ENCODE results near the gene MEGF8.

MEGF8 gene

GRCh38 chr19:42344336-42344893, 19.0 kb downstream of the MEGF8 start:
- Histone ChIP-seq H3K36me3 (ENCODE audit: control insufficient read depth, insufficient read depth, low read length) (peaks cover 1% of the 10 kb centered on the region; the same call in 1 of the 2 replicates), H3K27me3 (ENCODE audit: control insufficient read depth, insufficient read depth, low read length) (no peaks in the 10 kb centered on the region), H3K9me3 (ENCODE audit: control insufficient read depth, insufficient read depth, low read length) (no peaks in the 10 kb centered on the region), H3K4me1 (ENCODE audit: control insufficient read depth, insufficient read depth, low read length) (no peaks in the 10 kb centered on the region; the same call in 1 of the 2 replicates), H3K4me3 (ENCODE audit: low read length) (no peak overlapping the region), H3K27ac (ENCODE audit: low read length) (no peak overlapping the region)
- DNase-seq (ENCODE audit: low read depth, low spot score), result no peak
- no CpG with 5 or more reads among the region's 18 CpGs for WGBS (ENCODE audit: insufficient coverage, insufficient read length)

- Histone ChIP-seq H3K27me3 (ENCODE audit: control insufficient read depth, insufficient read depth, low read length) (no peaks in the 10 kb centered on the region), H3K4me1 (ENCODE audit: control insufficient read depth, insufficient read depth, low read length) (no peaks in the 10 kb centered on the region; the same call in 1 of the 2 replicates), H3K9me3 (ENCODE audit: control insufficient read depth, insufficient read depth, low read length) (no peaks in the 10 kb centered on the region), H3K27ac (ENCODE audit: low read length) (no peak overlapping the region), H3K36me3 (ENCODE audit: control insufficient read depth, insufficient read depth, low read length) (peaks cover 3% of the 10 kb centered on the region; the same call in 1 of the 2 replicates), H3K4me3 (ENCODE audit: low read length) (no peak overlapping the region)
- no CpG with 5 or more reads among the region's 6 CpGs for WGBS (ENCODE audit: insufficient coverage, insufficient read length)
- DNase-seq (ENCODE audit: low read depth, low spot score), result no peak
These were observed 19.9 kb downstream of the MEGF8 start for GRCh38 chr19:42345191-42345812.

DNA sequence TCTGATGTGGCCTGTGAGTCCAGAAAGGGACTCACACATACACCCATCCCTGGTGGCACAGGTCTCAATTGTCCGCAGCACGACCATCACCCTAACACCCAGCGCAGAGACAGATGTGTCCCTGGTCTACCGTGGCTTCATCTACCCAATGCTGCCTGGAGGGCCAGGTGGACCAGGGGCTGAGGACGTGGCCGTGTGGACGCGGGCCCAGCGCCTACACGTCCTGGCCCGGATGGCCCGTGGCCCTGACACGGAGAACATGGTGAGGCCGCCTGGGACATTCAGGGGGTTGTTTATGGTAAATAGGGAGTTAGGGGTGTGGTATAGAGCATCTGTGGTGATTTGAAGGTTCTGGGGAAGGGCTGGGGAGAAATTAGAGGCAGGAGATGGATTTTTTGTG, 22.8 kb downstream of the MEGF8 start:
- Histone ChIP-seq H3K27me3 (ENCODE audit: control insufficient read depth, insufficient read depth, low read length) (no peaks in the 10 kb centered on the region), H3K36me3 (ENCODE audit: control insufficient read depth, insufficient read depth, low read length) (peaks cover 3% of the 10 kb centered on the region; the same call in 1 of the 2 replicates)

GRCh38 chr19:42349378-42350107, 24.1 kb downstream of the MEGF8 start:
- Histone ChIP-seq H3K27ac (ENCODE audit: low read length) (no peak overlapping the region), H3K9me3 (ENCODE audit: control insufficient read depth, insufficient read depth, low read length) (no peaks in the 10 kb centered on the region), H3K4me3 (ENCODE audit: low read length) (no peak overlapping the region), H3K4me1 (ENCODE audit: control insufficient read depth, insufficient read depth, low read length) (no peaks in the 10 kb centered on the region; the same call in 1 of the 2 replicates), H3K36me3 (ENCODE audit: control insufficient read depth, insufficient read depth, low read length) (peaks cover 6% of the 10 kb centered on the region; the same call in 1 of the 2 replicates), H3K27me3 (ENCODE audit: control insufficient read depth, insufficient read depth, low read length) (no peaks in the 10 kb centered on the region)
- WGBS (ENCODE audit: insufficient coverage, insufficient read length), result no CpG with 5 or more reads among the region's 14 CpGs
- DNase-seq (ENCODE audit: low read depth, low spot score), result no peak

More for the DNA sequence above, 22.8 kb downstream of the MEGF8 start:
- H3K4me1 ChIP-seq (ENCODE audit: control insufficient read depth, insufficient read depth, low read length), result no peaks in the 10 kb centered on the region; the same call in 1 of the 2 replicates
- WGBS (ENCODE audit: insufficient coverage, insufficient read length), result no CpG with 5 or more reads among the region's 14 CpGs
- no peak overlapping the region for H3K4me3 ChIP-seq (ENCODE audit: low read length)
- no peaks in the 10 kb centered on the region for H3K9me3 ChIP-seq (ENCODE audit: control insufficient read depth, insufficient read depth, low read length)
- DNase-seq (ENCODE audit: low read depth, low spot score), result no peak
- no peak overlapping the region for H3K27ac ChIP-seq (ENCODE audit: low read length)

DNA sequence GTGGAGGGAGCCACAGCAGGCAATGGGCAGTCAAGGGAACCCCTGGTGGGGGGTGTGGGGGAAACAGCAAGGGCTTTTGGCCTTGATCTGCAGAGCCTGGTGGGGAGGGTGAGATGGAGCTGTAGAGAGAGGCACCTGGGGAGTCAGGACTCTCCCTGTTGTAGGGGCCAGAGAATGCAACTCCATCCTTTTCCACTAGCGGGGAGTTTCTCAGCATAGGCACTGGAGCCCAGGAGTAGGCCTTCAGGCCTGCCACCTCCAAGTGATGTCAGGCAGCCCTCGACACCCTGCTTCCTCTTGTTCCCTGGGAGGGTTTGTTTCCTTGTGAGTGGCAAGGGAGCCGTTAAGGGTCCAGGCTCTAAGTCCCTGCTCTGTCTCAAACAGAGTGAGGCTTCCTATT, 25.0 kb downstream of the MEGF8 start:
- Histone ChIP-seq H3K4me1 (ENCODE audit: control insufficient read depth, insufficient read depth, low read length) (no peaks in the 10 kb centered on the region; the same call in 1 of the 2 replicates), H3K27ac (ENCODE audit: low read length) (no peak overlapping the region), H3K36me3 (ENCODE audit: control insufficient read depth, insufficient read depth, low read length) (peaks cover 6% of the 10 kb centered on the region; the same call in 1 of the 2 replicates), H3K4me3 (ENCODE audit: low read length) (no peak overlapping the region), H3K27me3 (ENCODE audit: control insufficient read depth, insufficient read depth, low read length) (no peaks in the 10 kb centered on the region), H3K9me3 (ENCODE audit: control insufficient read depth, insufficient read depth, low read length) (no peaks in the 10 kb centered on the region)
- DNase-seq (ENCODE audit: low read depth, low spot score), result no peak
- no CpG with 5 or more reads among the region's 3 CpGs for WGBS (ENCODE audit: insufficient coverage, insufficient read length)

DNA sequence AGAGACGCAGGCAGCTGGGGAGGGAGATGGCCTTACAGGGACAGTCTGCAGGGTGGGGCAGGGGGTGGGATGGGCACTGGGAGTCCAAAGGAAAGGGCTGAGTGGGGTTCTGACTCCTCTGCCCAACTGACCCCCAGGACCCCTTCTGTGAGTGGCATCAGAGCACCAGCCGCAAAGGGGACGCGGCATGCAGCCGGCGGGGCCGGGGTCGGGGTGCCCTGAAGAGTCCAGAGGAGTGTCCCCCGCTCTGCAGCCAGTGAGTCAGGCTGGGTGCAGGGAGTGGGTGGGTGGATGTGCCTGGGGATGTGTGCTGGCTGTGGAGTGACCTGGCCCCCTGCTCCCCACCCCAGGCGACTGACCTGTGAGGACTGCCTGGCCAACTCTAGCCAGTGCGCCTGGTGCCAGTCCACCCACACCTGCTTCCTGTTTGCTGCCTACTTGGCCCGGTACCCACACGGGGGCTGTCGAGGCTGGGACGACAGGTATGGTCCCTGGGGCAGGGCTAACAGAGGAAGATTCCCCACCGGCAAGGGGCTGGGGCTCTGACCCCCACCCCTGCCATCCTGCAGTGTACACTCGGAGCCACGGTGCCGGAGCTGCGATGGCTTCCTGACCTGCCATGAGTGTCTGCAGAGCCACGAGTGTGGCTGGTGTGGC, 25.8 kb downstream of the MEGF8 start:
- Histone ChIP-seq H3K27ac (ENCODE audit: low read length) (no peak overlapping the region), H3K27me3 (ENCODE audit: control insufficient read depth, insufficient read depth, low read length) (no peaks in the 10 kb centered on the region), H3K9me3 (ENCODE audit: control insufficient read depth, insufficient read depth, low read length) (no peaks in the 10 kb centered on the region), H3K4me1 (ENCODE audit: control insufficient read depth, insufficient read depth, low read length) (no peaks in the 10 kb centered on the region; the same call in 1 of the 2 replicates), H3K4me3 (ENCODE audit: low read length) (no peak overlapping the region), H3K36me3 (ENCODE audit: control insufficient read depth, insufficient read depth, low read length) (peaks cover 6% of the 10 kb centered on the region; the same call in 1 of the 2 replicates)
- no CpG with 5 or more reads among the region's 21 CpGs for WGBS (ENCODE audit: insufficient coverage, insufficient read length)
- DNase-seq (ENCODE audit: low read depth, low spot score), result no peak

DNA sequence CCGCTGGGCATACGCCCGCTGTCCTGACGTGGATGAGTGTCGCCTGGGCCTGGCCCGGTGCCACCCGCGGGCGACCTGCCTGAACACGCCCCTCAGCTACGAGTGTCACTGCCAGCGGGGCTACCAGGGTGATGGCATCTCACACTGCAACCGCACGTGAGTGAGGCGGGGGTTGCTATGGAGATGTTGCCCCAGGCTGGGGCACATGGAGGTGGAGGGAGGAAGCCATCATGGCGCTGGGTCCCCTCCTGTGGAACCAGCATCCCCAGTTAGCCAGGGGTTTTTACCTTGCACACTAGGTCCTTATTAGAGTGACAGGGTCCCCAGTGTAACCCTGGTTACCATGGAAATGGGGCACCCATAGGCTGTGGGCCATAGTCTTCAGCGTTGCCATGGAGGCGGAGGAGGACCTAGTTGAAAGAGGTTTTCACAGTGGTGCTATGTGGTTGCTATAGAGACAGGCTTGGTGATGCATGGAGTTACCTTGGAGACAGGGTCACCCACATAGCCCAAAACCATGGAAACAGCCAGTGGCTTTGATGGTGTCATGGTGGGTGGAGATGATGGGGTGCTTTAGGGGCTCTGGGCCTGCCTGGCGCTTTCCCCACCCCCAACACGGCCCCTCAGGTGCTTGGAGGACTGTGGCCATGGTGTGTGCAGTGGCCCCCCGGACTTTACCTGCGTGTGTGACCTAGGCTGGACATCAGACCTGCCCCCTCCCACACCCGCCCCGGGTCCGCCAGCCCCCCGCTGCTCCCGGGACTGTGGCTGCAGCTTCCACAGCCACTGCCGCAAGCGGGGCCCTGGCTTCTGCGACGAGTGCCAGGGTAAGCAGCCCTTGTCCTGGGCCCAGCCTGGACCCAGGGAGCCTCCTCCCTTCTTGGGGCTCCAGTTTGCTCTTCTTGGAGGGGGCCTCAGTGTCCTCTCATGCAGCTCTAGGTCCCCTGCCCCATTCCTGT, 27.1 kb downstream of the MEGF8 start:
- Histone ChIP-seq H3K27me3 (ENCODE audit: control insufficient read depth, insufficient read depth, low read length) (no peaks in the 10 kb centered on the region), H3K9me3 (ENCODE audit: control insufficient read depth, insufficient read depth, low read length) (no peaks in the 10 kb centered on the region), H3K27ac (ENCODE audit: low read length) (no peak overlapping the region), H3K4me3 (ENCODE audit: low read length) (no peak overlapping the region), H3K36me3 (ENCODE audit: control insufficient read depth, insufficient read depth, low read length) (peaks cover 13% of the 10 kb centered on the region; the same call in 1 of the 2 replicates), H3K4me1 (ENCODE audit: control insufficient read depth, insufficient read depth, low read length) (no peaks in the 10 kb centered on the region; the same call in 1 of the 2 replicates)
- no peak for DNase-seq (ENCODE audit: low read depth, low spot score)
- WGBS (ENCODE audit: insufficient coverage, insufficient read length), result no CpG with 5 or more reads among the region's 31 CpGs

DNA sequence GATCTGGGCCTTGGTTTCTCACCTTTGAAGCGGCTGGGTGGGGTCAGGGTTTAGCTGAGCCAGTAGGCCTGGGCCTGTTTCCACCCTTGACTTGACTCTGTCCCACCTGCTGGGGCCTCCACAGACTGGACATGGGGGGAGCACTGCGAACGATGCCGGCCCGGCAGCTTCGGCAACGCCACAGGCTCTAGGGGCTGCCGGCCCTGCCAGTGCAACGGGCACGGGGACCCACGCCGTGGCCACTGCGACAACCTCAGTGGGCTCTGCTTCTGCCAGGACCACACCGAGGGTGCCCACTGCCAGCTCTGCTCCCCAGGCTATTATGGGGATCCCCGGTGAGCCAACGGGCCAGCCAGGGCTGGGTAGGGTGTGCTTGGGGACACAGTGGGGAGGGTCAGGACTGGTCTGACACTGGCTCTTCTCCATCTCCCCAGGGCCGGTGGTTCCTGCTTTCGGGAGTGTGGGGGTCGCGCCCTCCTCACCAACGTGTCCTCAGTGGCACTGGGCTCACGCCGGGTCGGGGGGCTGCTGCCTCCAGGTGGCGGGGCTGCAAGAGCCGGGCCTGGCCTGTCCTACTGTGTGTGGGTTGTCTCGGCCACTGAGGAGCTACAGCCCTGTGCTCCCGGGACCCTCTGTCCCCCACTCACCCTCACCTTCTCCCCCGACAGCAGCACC, 28.0 kb downstream of the MEGF8 start:
- Histone ChIP-seq H3K9me3 (ENCODE audit: control insufficient read depth, insufficient read depth, low read length) (no peaks in the 10 kb centered on the region), H3K36me3 (ENCODE audit: control insufficient read depth, insufficient read depth, low read length) (peaks cover 13% of the 10 kb centered on the region; the same call in 1 of the 2 replicates), H3K27ac (ENCODE audit: low read length) (no peak overlapping the region), H3K27me3 (ENCODE audit: control insufficient read depth, insufficient read depth, low read length) (no peaks in the 10 kb centered on the region), H3K4me1 (ENCODE audit: control insufficient read depth, insufficient read depth, low read length) (no peaks in the 10 kb centered on the region), H3K4me3 (ENCODE audit: low read length) (no peak overlapping the region)
- no CpG with 5 or more reads among the region's 29 CpGs for WGBS (ENCODE audit: insufficient coverage, insufficient read length)
- DNase-seq (ENCODE audit: low read depth, low spot score), result no peak

- no peaks in the 10 kb centered on the region for H3K4me1 ChIP-seq (ENCODE audit: control insufficient read depth, insufficient read depth, low read length)
- no CpG with 5 or more reads among the region's 12 CpGs for WGBS (ENCODE audit: insufficient coverage, insufficient read length)
- H3K27me3 ChIP-seq (ENCODE audit: control insufficient read depth, insufficient read depth, low read length), result no peaks in the 10 kb centered on the region
- peaks cover 11% of the 10 kb centered on the region; the same call in 1 of the 2 replicates for H3K36me3 ChIP-seq (ENCODE audit: control insufficient read depth, insufficient read depth, low read length)
- no peak overlapping the region for H3K27ac ChIP-seq (ENCODE audit: low read length)
- no peaks in the 10 kb centered on the region for H3K9me3 ChIP-seq (ENCODE audit: control insufficient read depth, insufficient read depth, low read length)
- no peak overlapping the region for H3K4me3 ChIP-seq (ENCODE audit: low read length)
- DNase-seq (ENCODE audit: low read depth, low spot score), result no peak
These were observed 30.5 kb downstream of the MEGF8 start for GRCh38 chr19:42355896-42356295.
